ENCODE data around the gene TPST2. TPM values are rescaled to one million over a fixed set of nuclear protein-coding genes. Genes with fewer than 3 reads are reported as not detected.

The TPST2 gene
- total and polyA plus RNA-seq, 9 of the 15 experiments (the other 6 are each of a cell fraction or from before 2014, with no cell fraction given): 14.2 to 123 (median 60.1) TPM

GRCh38 chr22:26635117-26635516, 45.2 kb upstream of the TPST2 start (continued):
- no peak for TF ChIP-seq U2AF2 (optimal IDR thresholded peaks at IDR 0.05; ENCODE audit: low read depth, low read length)

- Histone ChIP-seq H3K36me3 (ENCODE audit: control insufficient read depth, insufficient read depth, low read length) (no peaks in the 10 kb centered on the region), H4K20me1 (replicated peaks; ENCODE audit: control insufficient read depth, insufficient read depth, low read length) (no peaks in the 10 kb centered on the region), H3K79me2 (ENCODE audit: control insufficient read depth, insufficient read depth, low read length) (peaks cover 7% of the 10 kb centered on the region; the same call in 1 of the 3 replicates), H3K9me3 (replicated peaks; ENCODE audit: control insufficient read depth, insufficient read depth, low read depth, low read length) (no peaks in the 10 kb centered on the region), H3K4me2 (ENCODE audit: insufficient read depth, low read length) (no peak overlapping the region), H3K4me3 (no peak overlapping the region), H2AFZ (ENCODE audit: low read depth, low read length) (no peak overlapping the region), H3K27ac (ENCODE audit: extremely low read depth, low read depth, low read length) (peak overlapping the region; percentile 87), H3K9me1 (ENCODE audit: control insufficient read depth, insufficient read depth, low read length) (peaks cover 4% of the 10 kb centered on the region), H3K27me3 (ENCODE audit: control insufficient read depth in 2 of 2, insufficient read depth in 2 of 2, low read length in 2 of 2) (no peaks in the 10 kb centered on the region), H3K9ac (ENCODE audit: insufficient read depth in 1 of 2, low read depth in 2 of 2, low read length in 2 of 2) (no peak overlapping the region; a peak in 1 of 4 replicates), H3K4me1 (replicated peaks in 1 of 2; ENCODE audit: control insufficient read depth in 2 of 2, insufficient read depth in 2 of 2, low read length in 2 of 2) (peaks cover 20 to 37% of the 10 kb centered on the region in 2 experiments)
- 60% methylated on average over 1 of the region's 3 CpGs for WGBS (ENCODE audit: insufficient coverage, low coverage, missing lambda C conversion rate)
- ChIA-PET CTCF (ENCODE audit: low intra/inter-chr PET ratio) (no interaction called here), POLR2A (no interaction called here)
- FAIRE-seq (no peak), DNase-seq (ENCODE audit: extremely low read depth in 1 of 4, low spot score in 3 of 4) (no peak), ATAC-seq (no peak)
- TF ChIP-seq PRDM10 (IDR thresholded peaks at IDR 0.05; ENCODE audit: partially characterized antibody): no peak
- no peak for TF ChIP-seq PHB (CRISPR knock-in tag; IDR thresholded peaks at IDR 0.05)
- TF ChIP-seq HLTF (IDR thresholded peaks at IDR 0.05): no peak
- TF ChIP-seq GTF3C2 (IDR thresholded peaks at IDR 0.05; ENCODE audit: borderline replicate concordance, extremely low read depth, insufficient read length): no peak
- no peak for TF ChIP-seq CREBBP (IDR thresholded peaks at IDR 0.05; ENCODE audit: low read depth, low read length)
- TF ChIP-seq ZNF57 (CRISPR knock-in tag; IDR thresholded peaks at IDR 0.05): no peak
- peak; percentile 95 for TF ChIP-seq ZNF12 (CRISPR knock-in tag; IDR thresholded peaks at IDR 0.05)
- no TSS peak for BruUV-seq (replicated peaks)
- intact Hi-C loops (cut with micrococcal nuclease): no loop called here
- in situ Hi-C loops (cut with MboI): no loop called here
Observed at GRCh38 chr22:26634189-26634588, 44.3 kb upstream of the TPST2 start.
